ENCODE data around the gene ZNF18.
"Not testable (repeated sequence)": the region's sequence is repeated elsewhere in the genome, so short reads cannot be mapped to it uniquely, and the experiment has no call there.

ZNF18 gene

DNA sequence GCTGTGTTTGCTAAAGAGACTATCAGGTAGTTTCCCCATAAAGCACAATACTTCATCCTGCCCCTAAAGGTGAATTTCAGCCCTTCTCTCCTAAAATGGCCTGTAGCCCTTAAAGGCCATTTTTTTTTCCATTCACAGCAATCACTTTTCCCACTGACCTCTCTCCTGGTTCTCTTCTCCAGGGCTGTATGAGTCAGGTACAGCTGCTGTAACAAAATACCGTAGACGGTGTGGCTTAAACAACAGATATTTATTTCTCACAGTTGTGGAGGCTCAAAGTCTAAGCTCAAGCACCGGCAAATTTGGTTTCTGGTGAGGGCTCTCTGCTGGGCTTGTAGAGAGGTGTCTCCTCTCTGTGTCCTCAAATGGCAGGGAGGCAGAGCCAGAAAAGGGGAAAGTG, 44.7 kb downstream of the ZNF18 start:
- Mint-ChIP-seq H3K36me3 (ENCODE audit: low read depth) (peaks cover 41% of the 10 kb centered on the region), H3K27me3 (no peaks in the 10 kb centered on the region)

DNA sequence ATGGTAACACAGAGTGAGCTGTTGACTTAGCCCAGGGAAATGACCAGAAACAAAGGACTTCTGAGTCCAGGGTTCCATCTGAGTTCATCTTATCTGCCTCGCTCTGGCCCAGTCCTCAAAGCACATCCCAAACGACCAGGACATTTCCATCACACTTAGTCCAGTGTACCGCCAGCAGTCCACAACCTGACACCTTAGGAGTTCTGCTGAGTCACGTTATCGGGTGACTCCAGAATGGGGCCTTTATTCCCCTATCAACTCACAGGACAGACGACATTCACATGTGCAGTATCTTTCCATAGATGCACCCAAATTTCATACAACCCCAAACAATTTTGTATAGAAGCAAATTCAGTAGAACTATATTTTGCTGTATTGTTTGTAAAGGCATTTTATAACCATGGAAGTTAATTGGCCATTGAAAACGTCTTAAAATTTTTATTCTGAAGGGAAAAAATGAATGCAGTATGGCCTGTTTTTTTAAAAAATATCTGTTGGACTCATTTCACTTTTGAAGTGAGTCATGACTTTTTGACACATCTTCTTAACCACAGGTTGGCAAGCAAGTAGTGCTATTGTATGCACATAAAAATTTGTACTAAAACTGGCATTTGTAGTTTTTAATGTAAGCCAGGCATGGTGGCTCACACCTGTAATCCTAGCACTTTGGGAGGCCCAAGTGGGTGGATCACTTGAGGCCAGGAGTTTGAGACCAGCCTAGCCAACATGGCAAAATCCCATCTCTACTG, 46.3 kb downstream of the ZNF18 start:
- H3K27ac Mint-ChIP-seq, result no peak overlapping the region
- no peak for DNase-seq
- H3K4me1 Mint-ChIP-seq (ENCODE audit: low read depth), result no peaks in the 10 kb centered on the region
- peaks cover 17% of the 10 kb centered on the region for H3K9me3 Mint-ChIP-seq
- H3K4me3 Mint-ChIP-seq, result no peak overlapping the region
- H3K36me3 Mint-ChIP-seq (ENCODE audit: low read depth), result peaks cover 31% of the 10 kb centered on the region
- no peaks in the 10 kb centered on the region for H3K27me3 Mint-ChIP-seq

More for the DNA sequence above, 44.7 kb downstream of the ZNF18 start:
- Mint-ChIP-seq H3K27ac (no peak overlapping the region), H3K4me1 (ENCODE audit: low read depth) (no peaks in the 10 kb centered on the region), H3K9me3 (peaks cover 23% of the 10 kb centered on the region), H3K4me3 (no peak overlapping the region)
- DNase-seq, result no peak

DNA sequence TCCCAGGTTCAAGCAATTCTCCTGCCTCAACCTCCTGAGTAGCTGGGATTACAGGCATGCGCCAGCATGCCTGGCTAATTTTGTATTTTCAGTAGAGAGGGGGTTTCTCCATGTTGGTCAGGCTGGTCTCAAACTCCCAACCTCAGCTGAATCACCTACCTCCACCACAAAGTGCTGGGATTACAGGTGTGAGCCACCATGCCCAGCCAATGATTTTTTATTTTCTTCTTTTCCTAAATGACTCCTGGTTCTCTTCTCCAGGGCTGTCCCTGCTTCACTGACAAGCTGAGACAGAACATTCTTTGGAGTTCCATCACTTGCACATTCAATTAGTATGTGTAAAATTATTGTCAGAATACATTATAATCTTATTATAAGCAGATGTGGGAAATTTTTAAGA, 47.7 kb downstream of the ZNF18 start:
- not testable (repeated sequence) for H3K4me3 Mint-ChIP-seq; H3K27ac Mint-ChIP-seq; H3K4me1 Mint-ChIP-seq (ENCODE audit: low read depth); H3K27me3 Mint-ChIP-seq; DNase-seq; H3K9me3 Mint-ChIP-seq
- peaks cover 20% of the 10 kb centered on the region for H3K36me3 Mint-ChIP-seq (ENCODE audit: low read depth)

DNA sequence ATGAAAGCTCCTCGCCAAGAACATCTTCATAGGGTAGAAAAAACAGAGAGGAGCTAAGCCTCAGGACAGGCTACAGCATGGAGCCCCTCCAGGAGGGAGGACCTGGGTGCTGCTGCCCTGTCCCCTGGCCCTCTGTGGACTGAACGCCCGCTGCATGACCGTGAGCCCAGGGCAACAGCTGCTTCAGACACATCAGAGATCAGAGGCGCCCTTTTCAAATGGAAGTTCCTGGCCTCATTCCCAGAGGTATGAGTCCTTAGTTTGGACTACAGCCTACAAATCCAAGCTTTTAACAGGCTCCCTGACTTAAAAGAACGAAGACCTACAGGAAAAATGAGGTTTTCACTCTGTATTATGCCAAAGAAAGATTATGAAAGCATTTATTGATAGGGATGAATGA, 48.5 kb downstream of the ZNF18 start:
- Mint-ChIP-seq H3K4me1 (ENCODE audit: low read depth) (no peaks in the 10 kb centered on the region), H3K27ac (no peak overlapping the region), H3K4me3 (no peak overlapping the region), H3K27me3 (no peaks in the 10 kb centered on the region), H3K36me3 (ENCODE audit: low read depth) (peaks cover 16% of the 10 kb centered on the region), H3K9me3 (peaks cover 3% of the 10 kb centered on the region)
- DNase-seq, result no peak

DNA sequence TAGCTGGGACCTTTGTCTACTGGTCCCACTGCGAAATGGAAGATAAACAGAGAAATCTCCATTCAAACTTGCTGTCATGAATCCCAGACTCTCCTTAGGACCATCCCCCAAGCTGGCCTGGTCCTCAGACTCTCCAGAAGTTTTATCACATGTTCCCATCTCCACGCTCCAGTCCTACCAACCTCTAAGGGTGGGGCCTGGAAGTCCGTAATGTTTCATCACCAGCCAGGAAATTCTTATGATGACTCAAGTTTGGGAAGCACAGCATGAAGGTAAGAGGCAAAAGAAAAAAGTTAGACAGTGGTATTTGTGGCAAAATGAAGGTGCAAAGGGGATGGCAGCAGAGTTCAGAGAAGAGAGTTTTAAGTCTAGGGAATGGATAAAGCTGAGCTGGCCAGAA, 52.7 kb downstream of the ZNF18 start:
- no peak overlapping the region for H3K27ac Mint-ChIP-seq
- H3K4me3 Mint-ChIP-seq, result no peak overlapping the region
- no peak for DNase-seq
- H3K4me1 Mint-ChIP-seq (ENCODE audit: low read depth), result no peaks in the 10 kb centered on the region
- H3K9me3 Mint-ChIP-seq, result no peaks in the 10 kb centered on the region
- H3K36me3 Mint-ChIP-seq (ENCODE audit: low read depth), result no peaks in the 10 kb centered on the region
- H3K27me3 Mint-ChIP-seq, result no peaks in the 10 kb centered on the region

DNA sequence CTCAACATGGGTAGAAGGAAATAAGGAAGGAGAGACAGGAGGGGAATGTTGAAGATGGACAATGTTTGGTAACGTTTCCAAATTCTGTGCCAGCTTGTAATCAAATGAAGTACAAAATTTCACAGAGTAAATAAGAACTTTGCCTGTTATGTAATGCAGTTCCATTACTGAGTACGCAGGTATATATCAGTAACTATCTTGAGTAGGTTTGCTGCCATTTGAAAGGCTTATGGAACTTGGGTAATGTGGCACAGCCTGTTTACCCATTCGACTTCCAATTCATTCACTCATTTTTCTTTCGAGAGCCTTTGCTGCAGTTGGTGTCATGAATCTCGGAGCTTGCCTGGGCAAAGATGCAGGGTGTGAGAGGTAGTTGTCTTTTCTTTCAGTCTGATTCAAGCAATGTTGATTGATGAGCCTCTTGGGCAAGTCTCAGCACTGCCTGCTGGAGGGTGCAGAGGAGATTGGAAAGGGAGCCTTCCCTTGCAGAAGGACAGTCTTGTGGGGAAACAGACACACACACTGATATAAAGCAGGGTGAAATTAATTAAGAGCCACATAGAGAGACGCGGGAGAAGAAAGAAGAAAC, 53.4 kb downstream of the ZNF18 start:
- Mint-ChIP-seq H3K9me3 (no peaks in the 10 kb centered on the region), H3K27me3 (no peaks in the 10 kb centered on the region), H3K4me1 (ENCODE audit: low read depth) (no peaks in the 10 kb centered on the region), H3K36me3 (ENCODE audit: low read depth) (no peaks in the 10 kb centered on the region), H3K4me3 (no peak overlapping the region), H3K27ac (no peak overlapping the region)
- no peak for DNase-seq

DNA sequence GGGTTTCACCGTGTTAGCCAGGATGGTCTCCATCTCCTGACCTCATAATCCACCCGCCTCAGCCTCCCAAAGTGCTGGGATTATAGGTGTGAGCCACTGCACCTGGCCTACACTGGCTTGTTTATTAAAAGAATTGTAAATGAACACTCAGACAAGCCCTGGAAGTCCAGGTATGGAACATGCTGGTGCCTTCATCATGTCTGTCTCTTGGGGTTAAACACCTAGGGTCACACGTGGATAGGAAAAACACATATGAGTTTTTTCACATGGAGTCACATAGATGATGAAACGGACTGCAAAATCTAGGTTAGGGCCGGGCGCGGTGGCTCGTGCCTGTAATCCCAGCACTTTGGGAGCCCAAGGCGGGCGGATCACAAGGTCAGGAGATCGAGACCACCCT, 54.2 kb downstream of the ZNF18 start:
- not testable (repeated sequence) for H3K36me3 Mint-ChIP-seq (ENCODE audit: low read depth); H3K4me3 Mint-ChIP-seq; H3K4me1 Mint-ChIP-seq (ENCODE audit: low read depth); H3K27ac Mint-ChIP-seq; H3K9me3 Mint-ChIP-seq; DNase-seq; H3K27me3 Mint-ChIP-seq

DNA sequence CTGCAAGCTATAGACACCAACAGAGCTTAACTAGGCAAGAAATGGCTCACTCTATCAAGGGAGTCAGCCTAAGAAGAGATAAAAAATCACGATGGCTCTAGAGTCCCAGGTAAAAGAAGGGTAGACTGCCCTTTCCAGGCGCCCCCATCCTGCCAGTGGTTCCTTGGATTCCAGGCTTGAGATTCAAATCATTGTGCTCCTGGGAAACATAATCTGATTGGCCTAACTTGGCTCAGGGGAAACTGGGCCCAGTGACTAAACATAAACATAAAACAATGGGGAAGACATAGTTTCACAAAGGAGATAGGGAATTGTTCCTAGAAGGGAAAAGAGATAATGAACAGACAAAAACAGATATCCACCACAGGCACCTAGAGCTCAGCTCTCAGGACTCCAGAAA, 56.4 kb downstream of the ZNF18 start:
- Mint-ChIP-seq H3K27ac (no peak overlapping the region), H3K9me3 (no peaks in the 10 kb centered on the region), H3K4me1 (ENCODE audit: low read depth) (no peaks in the 10 kb centered on the region), H3K36me3 (ENCODE audit: low read depth) (no peaks in the 10 kb centered on the region), H3K4me3 (no peak overlapping the region), H3K27me3 (no peaks in the 10 kb centered on the region)
- DNase-seq, result no peak

DNA sequence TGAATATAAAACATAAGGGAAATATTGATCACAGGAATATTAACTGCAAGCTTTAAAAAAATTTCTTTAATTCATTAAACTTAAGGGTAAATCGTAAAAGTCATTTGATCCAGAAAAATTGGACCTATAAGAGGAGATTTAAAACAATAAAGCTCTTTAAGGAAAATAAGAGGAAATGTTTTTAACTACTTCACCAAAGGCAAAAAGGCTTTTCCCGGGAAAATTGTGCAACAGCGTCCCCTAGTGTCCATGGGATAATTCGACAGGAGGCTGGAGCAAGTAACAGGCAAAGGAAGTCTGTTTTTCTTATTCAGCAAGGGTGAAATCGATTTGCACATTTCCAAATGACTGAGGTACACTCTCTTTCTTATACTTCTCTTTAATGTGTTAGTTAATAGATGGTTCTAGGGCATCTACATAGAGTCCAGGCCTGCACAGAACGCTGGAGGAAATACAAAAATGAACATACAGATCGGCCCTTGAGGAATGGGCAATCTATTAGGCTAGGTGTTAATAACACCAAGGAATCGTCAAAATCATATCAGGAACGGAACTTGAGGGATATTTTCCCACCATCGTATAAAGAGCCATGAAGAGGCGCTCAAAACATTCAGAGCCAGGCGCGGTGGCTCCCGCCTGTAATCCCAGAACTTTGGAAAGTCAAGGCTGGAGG, 61.4 kb downstream of the ZNF18 start:
- no peaks in the 10 kb centered on the region for H3K9me3 Mint-ChIP-seq
- no peak overlapping the region for H3K27ac Mint-ChIP-seq
- H3K36me3 Mint-ChIP-seq (ENCODE audit: low read depth), result no peaks in the 10 kb centered on the region
- H3K4me1 Mint-ChIP-seq (ENCODE audit: low read depth), result no peaks in the 10 kb centered on the region
- no peak for DNase-seq
- no peak overlapping the region for H3K4me3 Mint-ChIP-seq
- no peaks in the 10 kb centered on the region for H3K27me3 Mint-ChIP-seq

DNA sequence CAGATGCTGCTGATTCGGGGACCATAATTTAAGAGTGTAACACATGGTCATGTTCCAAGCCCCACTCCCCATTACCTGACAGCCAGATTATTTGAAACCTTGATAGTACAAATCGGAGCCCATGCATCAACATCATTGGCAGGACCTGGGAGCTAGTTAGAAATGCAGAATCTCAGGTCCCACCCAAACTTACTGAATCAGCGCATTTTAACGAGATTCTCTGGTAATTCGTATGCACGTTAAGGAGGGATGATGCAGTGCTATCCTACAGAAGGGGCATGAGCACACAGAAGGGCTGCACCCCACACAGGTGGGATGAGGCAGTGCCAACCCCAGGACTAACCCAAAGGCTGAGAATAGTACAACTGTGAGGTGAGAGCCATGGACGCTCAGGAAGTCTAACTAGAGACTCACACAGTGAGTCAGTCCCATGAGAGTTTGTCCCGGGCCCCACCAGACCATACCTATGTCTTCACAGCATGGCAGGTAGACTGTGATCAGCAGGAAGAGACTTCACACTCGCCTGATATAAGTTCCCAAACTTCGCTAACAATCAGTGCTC, 64.9 kb downstream of the ZNF18 start:
- Mint-ChIP-seq H3K36me3 (ENCODE audit: low read depth) (no peaks in the 10 kb centered on the region), H3K9me3 (no peaks in the 10 kb centered on the region), H3K27ac (no peak overlapping the region), H3K4me1 (ENCODE audit: low read depth) (no peaks in the 10 kb centered on the region), H3K4me3 (no peak overlapping the region), H3K27me3 (peaks cover 2% of the 10 kb centered on the region)
- DNase-seq, result no peak

DNA sequence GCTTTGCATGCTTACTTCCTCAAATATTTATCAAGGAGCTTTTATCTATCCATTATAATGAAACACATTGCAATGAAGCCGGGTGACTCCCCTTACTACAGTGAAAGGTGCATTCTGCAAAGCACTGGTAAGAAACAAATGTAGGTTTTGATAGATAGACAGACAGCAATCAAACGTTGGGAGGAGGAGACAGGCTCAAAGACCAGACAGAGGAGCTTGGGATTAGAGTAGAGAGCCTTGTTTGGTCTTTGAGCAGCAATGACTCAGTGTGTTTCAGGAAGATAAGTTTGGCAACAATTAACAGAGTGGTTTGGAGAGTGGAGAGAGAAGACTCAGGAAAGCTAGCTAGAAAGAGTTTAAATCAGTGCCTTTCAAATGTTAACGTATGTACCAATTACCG, 68.8 kb downstream of the ZNF18 start:
- Mint-ChIP-seq H3K36me3 (ENCODE audit: low read depth) (no peaks in the 10 kb centered on the region), H3K27me3 (peaks cover 11% of the 10 kb centered on the region), H3K9me3 (no peaks in the 10 kb centered on the region), H3K4me3 (no peak overlapping the region), H3K27ac (no peak overlapping the region), H3K4me1 (ENCODE audit: low read depth) (no peaks in the 10 kb centered on the region)
- DNase-seq, result no peak

Data from activated T-cell treated with anti-CD3 and anti-CD28 coated beads, Interleukin-2, amount 50 U/mL, for 24 hours (primary cell).